HAP-1 (cell line): ENCODE results near the gene DNAJB11.
A peak's percentile ranks its signal among the peaks of the same experiment; 100 is the strongest.

Source experiments
- DNase-seq, 2 experiments: peaks; one replicate each; pipeline ENCODE4 v3.0.0-alpha.2; 2016 to 2020; ENCODE audit warnings: low spot score in 2 of 2
- H3K27me3 ChIP-seq: fragments of 250-450 bp; sonication (Bioruptor Pico); 2 replicates; pipeline ENCODE4 v1.5.1; 2020; ENCODE audit warnings: low read depth, mild to moderate bottlenecking, moderate library complexity
- H3K36me3 ChIP-seq: fragments of 250-450 bp; sonication (Bioruptor Pico); replicated peaks from 2 replicates; pipeline ENCODE4 v1.5.1; 2020; ENCODE audit warnings: mild to moderate bottlenecking
- H3K4me1 ChIP-seq: fragments of 250-450 bp; sonication (Bioruptor Pico); 2 replicates; pipeline ENCODE4 v1.5.1; 2020; ENCODE audit warnings: mild to moderate bottlenecking
- H3K4me3 ChIP-seq: fragments of 250-450 bp; sonication (Bioruptor Pico); 2 replicates; pipeline ENCODE4 v1.5.1; 2020; ENCODE audit warnings: mild to moderate bottlenecking, moderate library complexity
- H3K9me3 ChIP-seq: fragments of 250-450 bp; sonication (Bioruptor Pico); 2 replicates; pipeline ENCODE4 v1.5.1; 2020; ENCODE audit warnings: mild to moderate bottlenecking, moderate library complexity
- in situ Hi-C: fragments of 300-500 bp; cut with MboI; formaldehyde crosslinking; loops from 3 replicates; pipeline ENCODE4 v1.14.3; 2020; ENCODE audit warnings: low sequenced_read_pairs, inconsistent platforms, mixed read lengths

The DNAJB11 gene

DNA sequence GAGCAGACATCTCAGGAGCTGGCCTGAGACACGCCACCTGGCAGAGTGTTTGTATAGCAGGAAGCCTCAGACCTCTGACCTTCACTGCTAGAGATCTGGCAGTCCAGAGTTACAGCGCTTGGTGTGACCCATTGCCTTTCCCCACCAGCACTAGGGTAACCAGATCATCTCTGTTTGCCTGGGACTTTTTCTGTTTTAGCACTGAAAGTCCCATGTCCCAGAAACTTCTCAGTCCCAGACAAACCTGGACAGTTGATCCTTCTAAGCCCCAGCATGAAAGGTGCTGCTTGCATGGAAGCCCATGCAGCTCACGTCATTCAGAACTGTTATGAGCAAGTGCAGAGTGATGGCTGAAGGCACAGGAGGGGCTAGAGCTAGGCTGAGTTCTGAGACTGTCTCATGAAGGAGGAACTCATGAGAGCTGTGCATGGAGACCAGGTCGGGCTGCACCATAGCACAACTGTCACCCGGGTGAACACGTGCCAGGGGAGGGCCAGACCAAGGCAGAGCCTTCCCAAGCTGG lies 24.1 kb downstream of the DNAJB11 start:
- no peaks in the 10 kb centered on the region for H3K27me3 ChIP-seq
- no peaks in the 10 kb centered on the region for H3K9me3 ChIP-seq
- H3K36me3 ChIP-seq = no peaks in the 10 kb centered on the region
- in situ Hi-C loops = no loop called here
- no peak for DNase-seq
- H3K4me3 ChIP-seq = no peak overlapping the region
- no peaks in the 10 kb centered on the region for H3K4me1 ChIP-seq

DNA sequence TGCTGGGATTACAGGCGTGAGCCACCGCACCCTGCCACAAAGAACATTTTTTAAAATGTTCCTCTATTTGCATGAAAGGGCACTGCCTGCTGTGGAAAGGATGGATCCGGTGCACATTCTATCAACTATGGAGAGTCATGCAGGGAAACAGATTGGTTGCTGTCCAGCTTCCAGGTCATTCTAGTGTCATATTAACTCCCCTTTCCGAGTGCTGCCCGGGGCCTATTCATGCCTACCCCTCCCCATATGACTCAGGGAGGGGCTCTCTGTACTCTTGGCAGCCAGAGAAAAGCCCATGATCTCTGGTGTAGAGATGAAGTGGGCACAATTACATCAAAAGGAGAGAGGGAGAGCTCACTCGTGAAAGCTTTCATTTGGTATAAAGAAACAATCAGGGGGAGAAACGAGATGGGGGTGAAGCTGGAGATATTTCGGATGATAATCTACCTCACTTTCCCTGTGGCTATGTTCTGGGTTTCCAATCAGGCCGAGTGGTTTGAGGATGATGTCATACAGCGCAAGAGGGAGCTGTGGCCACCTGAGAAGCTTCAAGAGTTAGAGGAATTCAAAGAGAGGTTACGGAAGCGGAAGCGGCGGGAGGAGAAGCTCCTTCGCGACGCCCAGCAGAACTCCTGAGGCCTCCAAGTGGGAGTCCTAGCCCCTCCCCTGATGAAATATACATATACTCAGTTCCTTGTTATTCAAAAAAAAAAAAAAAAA lies 26.2 kb downstream of the DNAJB11 start:
- no peaks in the 10 kb centered on the region for H3K9me3 ChIP-seq
- in situ Hi-C loops = no loop called here
- no peak for DNase-seq
- H3K4me1 ChIP-seq = no peaks in the 10 kb centered on the region
- no peaks in the 10 kb centered on the region for H3K36me3 ChIP-seq
- H3K4me3 ChIP-seq = no peak overlapping the region
- no peaks in the 10 kb centered on the region for H3K27me3 ChIP-seq

DNA sequence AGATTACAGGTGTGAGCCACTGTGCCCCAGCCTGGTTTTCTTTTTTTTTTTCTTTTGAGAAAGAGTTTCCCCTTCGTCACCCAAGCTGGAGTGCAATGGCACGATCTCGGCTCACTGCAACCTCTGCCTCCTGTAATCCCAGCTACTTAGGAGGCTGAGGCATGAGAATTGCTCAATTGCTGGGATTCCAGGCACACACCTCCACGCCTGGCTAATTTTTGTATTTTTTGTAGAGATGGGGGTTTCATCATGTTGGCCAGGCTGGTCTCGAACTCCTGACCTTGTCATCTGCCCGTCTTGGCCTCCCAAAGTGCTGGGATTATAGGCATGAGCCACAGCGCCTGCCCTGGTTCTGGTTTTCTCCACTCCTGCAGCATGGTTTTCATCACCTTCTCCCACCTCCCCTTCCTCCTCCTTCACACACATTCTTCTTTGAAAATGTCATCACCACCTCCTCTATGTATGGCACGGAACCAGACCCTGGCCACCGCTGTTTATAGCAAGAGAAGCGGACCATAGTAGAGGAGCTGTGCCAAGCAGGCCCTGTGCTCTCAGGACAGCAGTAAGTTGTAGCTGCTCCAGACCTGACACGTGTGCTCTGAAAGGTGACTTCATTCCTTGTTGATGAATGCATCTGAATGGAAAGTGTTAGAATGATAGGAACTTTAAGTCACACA lies 27.7 kb downstream of the DNAJB11 start:
- no peak for DNase-seq
- no peaks in the 10 kb centered on the region for H3K27me3 ChIP-seq
- H3K4me3 ChIP-seq = no peak overlapping the region
- no peaks in the 10 kb centered on the region for H3K36me3 ChIP-seq
- in situ Hi-C loops = no loop called here
- H3K4me1 ChIP-seq = no peaks in the 10 kb centered on the region
- no peaks in the 10 kb centered on the region for H3K9me3 ChIP-seq

DNA sequence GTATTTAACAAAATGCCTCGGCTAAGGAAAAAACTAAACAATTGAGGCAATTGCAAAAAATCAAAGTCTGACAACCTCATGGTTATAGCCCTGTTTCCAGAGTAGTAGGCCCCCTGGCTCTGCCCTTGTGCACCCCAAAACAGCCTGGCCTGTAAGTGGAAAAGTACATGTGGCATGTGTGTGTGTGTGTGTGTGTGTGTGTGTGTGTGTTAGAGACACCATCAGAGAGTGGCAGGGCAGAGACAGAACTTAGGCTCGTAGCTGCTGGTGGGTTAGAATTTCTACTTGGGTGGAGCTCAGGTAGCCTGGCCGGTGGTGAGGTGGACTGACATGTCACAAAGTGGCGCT lies 28.2 kb downstream of the DNAJB11 start:
- no peak overlapping the region for H3K4me3 ChIP-seq
- in situ Hi-C loops = no loop called here
- no peaks in the 10 kb centered on the region for H3K27me3 ChIP-seq
- DNase-seq = no peak
- no peaks in the 10 kb centered on the region for H3K36me3 ChIP-seq
- no peaks in the 10 kb centered on the region for H3K4me1 ChIP-seq
- H3K9me3 ChIP-seq = no peaks in the 10 kb centered on the region

DNA sequence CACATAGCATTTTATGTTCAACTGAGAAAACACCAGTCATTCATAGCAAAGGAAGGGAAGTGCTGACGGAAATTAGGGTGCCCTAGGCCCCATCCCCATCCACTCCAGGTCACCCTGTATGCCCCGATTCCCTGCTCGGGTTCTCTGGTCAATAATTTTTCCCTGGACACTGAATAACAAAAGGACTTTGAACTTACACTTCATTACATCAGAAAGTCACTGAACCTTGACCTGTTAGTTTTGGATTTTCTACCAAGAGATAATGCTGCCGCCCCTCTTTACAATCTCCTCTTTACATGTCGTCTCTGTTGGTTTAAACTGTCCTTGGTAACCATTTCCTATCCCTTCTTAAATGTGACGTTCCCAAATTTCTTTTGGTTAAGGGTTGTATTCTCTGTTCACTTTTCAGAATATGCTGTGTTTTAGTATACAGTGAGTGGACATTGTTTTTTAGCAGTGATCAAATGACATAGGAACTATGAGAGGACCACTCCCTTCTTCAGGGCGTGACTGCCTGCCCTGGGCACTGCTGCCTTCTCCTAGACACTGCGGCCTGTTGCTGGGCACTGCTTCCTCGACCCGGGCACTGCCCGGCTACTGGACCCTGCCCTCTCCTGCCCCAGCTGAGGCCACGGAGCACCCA lies 28.7 kb downstream of the DNAJB11 start:
- Histone ChIP-seq H3K27me3 (no peaks in the 10 kb centered on the region), H3K4me3 (no peak overlapping the region), H3K36me3 (no peaks in the 10 kb centered on the region), H3K4me1 (no peaks in the 10 kb centered on the region), H3K9me3 (no peaks in the 10 kb centered on the region)
- no peak for DNase-seq
- in situ Hi-C loops = no loop called here

DNA sequence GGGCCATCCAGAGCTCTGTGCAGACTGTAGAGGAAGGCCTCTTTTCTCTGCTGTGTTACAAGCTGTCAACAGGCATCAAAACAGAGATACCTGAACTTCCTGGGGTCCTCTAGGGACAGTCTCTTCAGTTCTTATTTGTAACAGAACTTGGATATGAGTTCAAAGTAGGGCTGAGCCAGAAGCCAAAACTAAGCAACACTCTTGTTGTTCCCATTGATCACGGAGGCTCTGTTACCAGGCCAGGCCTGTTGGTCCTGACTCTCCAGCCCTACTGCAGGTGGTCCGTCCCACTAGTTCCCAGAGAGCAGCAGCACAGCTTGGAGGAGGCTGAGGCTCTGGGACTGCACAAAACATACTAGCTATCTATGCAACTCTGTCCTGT lies 29.3 kb downstream of the DNAJB11 start:
- no peaks in the 10 kb centered on the region for H3K36me3 ChIP-seq
- H3K27me3 ChIP-seq = no peaks in the 10 kb centered on the region
- H3K4me3 ChIP-seq = no peak overlapping the region
- in situ Hi-C loops = loop anchor here (10.0 kb wide), 1 partner anchor 155 kb away; no protein-coding TSS in a partner anchor
- no peaks in the 10 kb centered on the region for H3K9me3 ChIP-seq
- DNase-seq = no peak
- H3K4me1 ChIP-seq = no peaks in the 10 kb centered on the region

DNA sequence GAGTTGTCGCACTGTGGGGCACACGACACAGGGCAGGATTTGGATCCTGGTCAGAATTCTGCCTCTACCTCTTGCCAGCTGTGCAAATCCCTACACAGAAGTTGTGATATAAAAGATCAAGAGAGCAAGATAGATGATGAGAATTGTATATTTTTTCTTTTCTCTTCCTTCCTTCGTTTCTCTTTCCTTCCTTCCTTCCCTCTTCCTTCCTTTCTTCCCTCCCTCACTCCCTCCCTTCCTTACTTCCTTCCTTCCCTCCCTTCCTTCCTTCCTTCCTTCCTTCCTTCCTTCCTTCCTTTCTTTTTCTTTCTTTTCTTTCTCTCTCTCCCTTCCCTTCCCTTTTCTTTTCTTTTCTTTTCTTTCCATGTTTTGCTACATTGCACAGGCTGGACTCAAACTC lies 30.4 kb downstream of the DNAJB11 start:
- in situ Hi-C loops = loop anchor here (10.0 kb wide), 1 partner anchor 154 kb away; no protein-coding TSS in a partner anchor
- no peaks in the 10 kb centered on the region for H3K36me3 ChIP-seq
- H3K27me3 ChIP-seq = no peaks in the 10 kb centered on the region
- H3K4me1 ChIP-seq = no peaks in the 10 kb centered on the region
- H3K9me3 ChIP-seq = no peaks in the 10 kb centered on the region
- H3K4me3 ChIP-seq = no peak overlapping the region
- DNase-seq = no peak

DNA sequence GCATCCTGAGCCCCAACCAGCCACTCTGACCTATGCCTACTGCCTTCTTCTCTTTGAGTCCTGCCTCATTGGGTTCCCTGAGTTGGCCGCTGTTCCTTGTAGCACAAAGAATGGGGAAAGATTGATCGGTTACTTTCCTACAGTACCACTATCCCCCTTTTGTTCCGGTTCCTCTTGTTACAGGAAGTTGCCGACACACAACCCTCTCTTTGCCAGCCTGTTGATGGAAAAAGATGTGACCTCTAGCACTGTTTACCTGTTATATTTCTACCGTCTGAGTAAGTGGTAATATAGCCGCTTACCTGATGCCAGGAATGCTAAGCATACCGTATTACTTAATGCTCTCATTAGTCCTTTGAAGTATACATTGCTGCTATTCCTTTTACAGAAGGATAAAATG lies 32.6 kb downstream of the DNAJB11 start:
- Histone ChIP-seq H3K4me1 (no peaks in the 10 kb centered on the region), H3K4me3 (no peak overlapping the region), H3K9me3 (no peaks in the 10 kb centered on the region), H3K27me3 (no peaks in the 10 kb centered on the region), H3K36me3 (no peaks in the 10 kb centered on the region)
- in situ Hi-C loops = loop anchor here (10.0 kb wide), 1 partner anchor 152 kb away; no protein-coding TSS in a partner anchor
- DNase-seq = no peak

DNA sequence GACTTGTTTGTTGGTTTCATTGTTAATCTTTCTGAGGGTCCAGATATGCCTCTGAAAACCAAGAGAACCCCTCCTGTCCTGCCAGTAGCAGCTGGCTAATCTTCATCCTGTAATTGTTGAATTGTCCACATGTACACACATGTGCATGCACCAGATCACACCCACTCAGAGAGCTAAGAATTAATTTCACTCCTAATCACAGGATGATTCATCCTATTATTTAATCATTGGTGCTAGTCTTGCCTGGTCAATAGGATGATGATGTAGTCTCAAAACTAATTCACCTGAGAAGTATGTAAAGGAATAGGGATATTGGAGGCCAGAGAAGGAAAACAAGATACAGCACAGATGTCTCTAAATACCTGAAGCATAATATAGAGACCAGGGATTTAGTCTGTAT lies 34.6 kb downstream of the DNAJB11 start:
- in situ Hi-C loops = loop anchor here (10.0 kb wide), 1 partner anchor 150 kb away; no protein-coding TSS in a partner anchor
- H3K27me3 ChIP-seq = no peaks in the 10 kb centered on the region

DNA sequence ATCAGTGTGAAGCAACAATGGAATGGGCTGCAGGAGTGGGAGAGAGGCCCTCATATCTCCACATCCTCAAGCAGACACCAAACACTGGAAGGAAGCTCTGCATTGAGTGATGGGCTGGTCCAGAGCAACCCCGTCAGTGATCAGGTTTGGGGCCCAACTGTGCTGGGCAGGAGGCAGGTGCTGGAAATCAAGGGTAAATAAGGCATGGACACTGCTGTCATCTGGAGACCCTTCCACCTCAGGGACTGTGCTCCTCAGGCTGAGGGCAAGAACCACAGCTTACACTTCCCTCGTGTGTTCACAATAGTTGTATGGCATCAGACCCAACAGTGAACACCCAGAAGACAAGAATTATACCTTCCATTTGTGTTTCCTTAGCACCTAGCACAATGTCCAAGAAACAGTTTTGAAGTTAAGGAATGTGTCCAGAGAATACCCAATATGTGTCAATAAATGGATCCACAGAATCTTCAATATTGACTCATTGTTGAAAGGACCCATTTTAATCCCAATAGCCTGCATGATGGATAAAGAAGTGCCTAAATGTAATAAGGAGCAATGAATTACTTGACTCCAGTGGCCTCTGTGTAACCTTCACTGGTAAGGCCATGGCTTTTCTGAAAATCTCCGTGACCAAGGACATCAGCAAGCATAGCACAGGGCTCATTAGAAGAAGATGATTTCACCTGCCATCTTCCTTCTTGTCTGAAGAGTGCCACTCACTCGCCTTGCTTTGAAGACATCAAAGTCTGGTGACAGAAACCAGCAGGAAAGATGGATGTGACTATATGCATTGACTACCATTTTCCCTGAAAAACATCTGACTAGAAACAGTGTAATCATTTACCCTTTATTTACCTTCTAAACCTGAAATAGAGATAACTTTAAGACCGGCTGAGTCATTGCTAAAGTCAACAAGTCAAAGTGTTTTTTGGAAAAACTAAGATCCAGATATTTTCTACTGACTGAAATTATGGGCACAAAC lies 35.3 kb downstream of the DNAJB11 start:
- H3K36me3 ChIP-seq = no peaks in the 10 kb centered on the region
- H3K27me3 ChIP-seq = no peaks in the 10 kb centered on the region
- no peak overlapping the region for H3K4me3 ChIP-seq
- H3K4me1 ChIP-seq = no peaks in the 10 kb centered on the region
- no peak for DNase-seq
- in situ Hi-C loops = loop anchor here (10.0 kb wide), 1 partner anchor 149 kb away; no protein-coding TSS in a partner anchor
- no peaks in the 10 kb centered on the region for H3K9me3 ChIP-seq

More for the DNA sequence above, 34.6 kb downstream of the DNAJB11 start:
- no peak for DNase-seq
- Histone ChIP-seq H3K4me3 (no peak overlapping the region), H3K36me3 (no peaks in the 10 kb centered on the region), H3K9me3 (no peaks in the 10 kb centered on the region), H3K4me1 (no peaks in the 10 kb centered on the region)

DNA sequence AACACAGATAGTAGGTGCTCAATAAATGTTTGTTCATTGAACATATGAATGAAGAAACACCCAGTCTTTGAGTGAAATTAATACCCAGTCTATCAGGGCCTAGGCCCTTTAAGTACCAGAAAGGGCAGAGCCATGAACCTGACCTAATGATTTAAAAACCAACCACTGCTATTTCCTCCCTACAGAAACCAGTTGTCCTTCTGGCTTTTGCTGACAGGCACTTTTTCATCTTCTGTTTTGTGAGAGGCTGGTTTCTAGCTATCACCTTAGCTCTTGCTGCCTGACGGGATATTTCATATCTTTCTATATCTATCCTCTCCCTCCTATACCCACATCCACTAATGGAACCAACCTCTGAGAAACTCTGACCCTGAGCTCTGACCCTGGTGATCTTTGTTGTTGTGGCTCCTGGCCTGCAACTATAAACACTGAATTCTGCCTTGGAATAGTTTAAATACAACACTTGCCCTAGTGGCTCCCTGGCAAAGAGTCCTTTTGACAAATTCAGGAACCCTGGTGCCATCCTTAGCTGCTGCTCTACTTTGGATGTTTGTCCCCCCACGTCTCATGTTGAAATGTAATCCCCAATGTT lies 38.2 kb downstream of the DNAJB11 start:
- DNase-seq = no peak
- in situ Hi-C loops = loop anchor here (10.0 kb wide), 1 partner anchor 146 kb away; no protein-coding TSS in a partner anchor

DNA sequence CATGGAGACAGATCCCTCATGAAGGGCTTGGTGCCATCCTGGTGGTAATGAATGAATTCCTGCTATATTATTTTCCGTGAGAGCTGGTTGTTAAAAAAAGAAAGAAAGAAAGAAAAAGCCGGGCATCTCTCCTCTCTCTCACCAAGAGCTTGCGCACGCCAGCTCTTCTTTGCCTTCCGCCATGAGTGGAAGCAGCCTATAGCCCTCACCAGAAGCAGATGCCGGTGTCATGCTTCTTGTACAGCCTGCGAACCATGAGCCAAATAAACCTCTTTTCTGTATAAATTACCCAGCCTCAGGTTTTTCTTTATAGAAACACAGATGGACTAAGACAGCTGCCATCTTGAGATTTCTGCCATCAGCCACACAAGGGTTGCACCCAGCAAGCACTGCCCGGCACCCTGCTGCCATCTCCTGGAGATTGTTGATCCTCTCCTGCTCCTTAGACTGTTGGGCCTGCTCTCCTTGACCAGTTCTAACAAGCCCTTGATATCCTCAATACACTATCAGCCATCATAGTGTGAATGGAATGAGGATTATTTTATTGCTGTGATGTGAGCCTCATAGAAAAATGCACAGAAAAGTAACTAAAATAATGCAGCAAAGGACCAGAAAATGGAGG lies 38.8 kb downstream of the DNAJB11 start:
- H3K9me3 ChIP-seq = no peaks in the 10 kb centered on the region
- no peak overlapping the region for H3K4me3 ChIP-seq
- DNase-seq = peak in 1 of 2 experiments; percentile 21
- no peaks in the 10 kb centered on the region for H3K36me3 ChIP-seq
- in situ Hi-C loops = loop anchor here (10.0 kb wide), 1 partner anchor 145 kb away; no protein-coding TSS in a partner anchor
- H3K4me1 ChIP-seq = no peaks in the 10 kb centered on the region
- peaks cover 4% of the 10 kb centered on the region for H3K27me3 ChIP-seq

More for the DNA sequence above, 38.2 kb downstream of the DNAJB11 start:
- Histone ChIP-seq H3K36me3 (no peaks in the 10 kb centered on the region), H3K9me3 (no peaks in the 10 kb centered on the region), H3K27me3 (peaks cover 3% of the 10 kb centered on the region; the same call in 1 of the 2 replicates), H3K4me3 (no peak overlapping the region), H3K4me1 (no peaks in the 10 kb centered on the region)
